ENCODE data around the gene CYTH3.
"Not testable (repeated sequence)": the region's sequence is repeated elsewhere in the genome, so short reads cannot be mapped to it uniquely, and the experiment has no call there.

Gene CYTH3

GRCh38 chr7:6294839-6295238 is 22.4 kb upstream of the CYTH3 start:
- no peaks in the 10 kb centered on the region for H3K36me3 Mint-ChIP-seq (ENCODE audit: low read depth)
- peak overlapping the region in 1 of 3 experiments; percentile 16 for H3K27ac Mint-ChIP-seq
- H3K4me1 Mint-ChIP-seq = no peaks in the 10 kb centered on the region
- peaks cover 3% of the 10 kb centered on the region for H3K27me3 Mint-ChIP-seq (ENCODE audit: low read depth)
- TF ChIP-seq CTCF (IDR thresholded peaks at IDR 0.05; ENCODE audit: unreplicated experiment in 3 of 3) = no peak
- H3K4me3 Mint-ChIP-seq = no peak overlapping the region
- no peaks in the 10 kb centered on the region for H3K9me3 Mint-ChIP-seq

- no peaks in the 10 kb centered on the region for H3K9me3 Mint-ChIP-seq
- no peak for TF ChIP-seq CTCF (IDR thresholded peaks at IDR 0.05; ENCODE audit: unreplicated experiment in 3 of 3)
- no peak overlapping the region for H3K4me3 Mint-ChIP-seq
- no peaks in the 10 kb centered on the region for H3K36me3 Mint-ChIP-seq (ENCODE audit: low read depth)
- H3K27ac Mint-ChIP-seq = no peak overlapping the region
- H3K27me3 Mint-ChIP-seq (ENCODE audit: low read depth) = peaks cover 3% of the 10 kb centered on the region
- H3K4me1 Mint-ChIP-seq = no peaks in the 10 kb centered on the region
These were observed 20.8 kb upstream of the CYTH3 start for GRCh38 chr7:6293202-6293601.

- H3K27ac Mint-ChIP-seq; H3K4me3 Mint-ChIP-seq; H3K9me3 Mint-ChIP-seq; H3K27me3 Mint-ChIP-seq (ENCODE audit: low read depth); H3K36me3 Mint-ChIP-seq (ENCODE audit: low read depth); H3K4me1 Mint-ChIP-seq: not testable (repeated sequence)
These were observed 19.5 kb upstream of the CYTH3 start for GRCh38 chr7:6291941-6292340.

GRCh38 chr7:6291531-6291930 is 19.1 kb upstream of the CYTH3 start:
- no peaks in the 10 kb centered on the region for H3K4me1 Mint-ChIP-seq
- peaks cover 3% of the 10 kb centered on the region for H3K27me3 Mint-ChIP-seq (ENCODE audit: low read depth)
- no peak overlapping the region for H3K4me3 Mint-ChIP-seq

GRCh38 chr7:6290319-6290741 is 17.9 kb upstream of the CYTH3 start:
- Mint-ChIP-seq H3K4me3 (no peak overlapping the region), H3K4me1 (no peaks in the 10 kb centered on the region), H3K27ac (no peak overlapping the region), H3K36me3 (ENCODE audit: low read depth) (no peaks in the 10 kb centered on the region), H3K9me3 (no peaks in the 10 kb centered on the region), H3K27me3 (ENCODE audit: low read depth) (peaks cover 3% of the 10 kb centered on the region)
- TF ChIP-seq CTCF (IDR thresholded peaks at IDR 0.05; ENCODE audit: unreplicated experiment in 3 of 3) = no peak

More at GRCh38 chr7:6291531-6291930, 19.1 kb upstream of the CYTH3 start:
- TF ChIP-seq CTCF (IDR thresholded peaks at IDR 0.05; ENCODE audit: unreplicated experiment in 3 of 3) = no peak
- no peaks in the 10 kb centered on the region for H3K36me3 Mint-ChIP-seq (ENCODE audit: low read depth)
- H3K27ac Mint-ChIP-seq = no peak overlapping the region
- no peaks in the 10 kb centered on the region for H3K9me3 Mint-ChIP-seq

- TF ChIP-seq CTCF (IDR thresholded peaks at IDR 0.05; ENCODE audit: unreplicated experiment in 3 of 3) = no peak
- Mint-ChIP-seq H3K27ac (no peak overlapping the region), H3K9me3 (no peaks in the 10 kb centered on the region), H3K4me1 (no peaks in the 10 kb centered on the region), H3K27me3 (ENCODE audit: low read depth) (peaks cover 8% of the 10 kb centered on the region), H3K36me3 (ENCODE audit: low read depth) (no peaks in the 10 kb centered on the region), H3K4me3 (no peak overlapping the region)
These were observed 15.9 kb upstream of the CYTH3 start for GRCh38 chr7:6288270-6288860.
